MG63 (cell line): ENCODE results near the gene KAT6B. TPM values are rescaled to one million over a fixed set of nuclear protein-coding genes. Genes with fewer than 3 reads are reported as not detected.

Source experiments
- DNase-seq: peaks from one replicate; pipeline ENCODE4 v3.0.0-alpha.2; 2020
- H3K27me3 ChIP-seq: fragments of 250-450 bp; sonication (Bioruptor Pico); 2 replicates; pipeline ENCODE4 v1.5.1; 2020; ENCODE audit warnings: mild to moderate bottlenecking, moderate library complexity
- H3K36me3 ChIP-seq: fragments of 250-450 bp; sonication (Bioruptor Pico); 2 replicates; pipeline ENCODE4 v1.5.1; 2020; ENCODE audit warnings: mild to moderate bottlenecking, moderate library complexity
- H3K4me3 ChIP-seq: fragments of 250-450 bp; sonication (Bioruptor Pico); 2 replicates; pipeline ENCODE4 v1.5.1; 2020; ENCODE audit warnings: mild to moderate bottlenecking, moderate library complexity
- H3K9me3 ChIP-seq: fragments of 250-450 bp; sonication (Bioruptor Pico); 2 replicates; pipeline ENCODE4 v1.5.1; 2020; ENCODE audit warnings: mild to moderate bottlenecking, moderate library complexity
- total RNA-seq: library from RNA; depleted of rRNA; stranded (reverse); fragments of >200 nt; shearing (Covaris generic); gene quantifications from 2 replicates; pipeline ENCODE4 v1.2.3, GENCODE V29; 2014; ENCODE audit warnings: low replicate concordance

KAT6B gene
- total RNA-seq, 1 experiment from 2014 or later: 6.7 TPM

- Histone ChIP-seq H3K36me3 (no peaks in the 10 kb centered on the region), H3K27me3 (no peaks in the 10 kb centered on the region), H3K9me3 (no peaks in the 10 kb centered on the region), H3K4me3 (no peak overlapping the region)
- DNase-seq: no peak
These were observed 253.2 kb downstream of the KAT6B start for GRCh38 chr10:75079436-75080083.

GRCh38 chr10:75080554-75080953 lies 254.2 kb downstream of the KAT6B start:
- DNase-seq: no peak
- Histone ChIP-seq H3K27me3 (no peaks in the 10 kb centered on the region), H3K36me3 (no peaks in the 10 kb centered on the region), H3K9me3 (no peaks in the 10 kb centered on the region), H3K4me3 (no peak overlapping the region)

- no peak for DNase-seq
- H3K4me3 ChIP-seq: no peak overlapping the region
- H3K27me3 ChIP-seq: no peaks in the 10 kb centered on the region
- H3K9me3 ChIP-seq: no peaks in the 10 kb centered on the region
- no peaks in the 10 kb centered on the region for H3K36me3 ChIP-seq
These were observed 255.0 kb downstream of the KAT6B start for GRCh38 chr10:75081379-75081778.
